GM18498 (cell line): Measurements from ENCODE around the gene EFNA2.

ENCODE experiments used
- ATAC-seq: cut with Tn5 transposase; IDR thresholded peaks from one replicate; pipeline ENCODE4 v1.9.1; 2021; ENCODE audit warnings: mild to moderate bottlenecking, moderate library complexity; ENCODE audit not compliant: unreplicated experiment

The EFNA2 gene

GRCh38 chr19:1259876-1260748 is 25.6 kb upstream of the EFNA2 start:
- ATAC-seq, result peak; percentile 13

- peak; percentile 72 for ATAC-seq
Measured at GRCh38 chr19:1260749-1261537, 24.7 kb upstream of the EFNA2 start.

GRCh38 chr19:1261538-1261797 is 24.2 kb upstream of the EFNA2 start:
- ATAC-seq, result no peak

DNA sequence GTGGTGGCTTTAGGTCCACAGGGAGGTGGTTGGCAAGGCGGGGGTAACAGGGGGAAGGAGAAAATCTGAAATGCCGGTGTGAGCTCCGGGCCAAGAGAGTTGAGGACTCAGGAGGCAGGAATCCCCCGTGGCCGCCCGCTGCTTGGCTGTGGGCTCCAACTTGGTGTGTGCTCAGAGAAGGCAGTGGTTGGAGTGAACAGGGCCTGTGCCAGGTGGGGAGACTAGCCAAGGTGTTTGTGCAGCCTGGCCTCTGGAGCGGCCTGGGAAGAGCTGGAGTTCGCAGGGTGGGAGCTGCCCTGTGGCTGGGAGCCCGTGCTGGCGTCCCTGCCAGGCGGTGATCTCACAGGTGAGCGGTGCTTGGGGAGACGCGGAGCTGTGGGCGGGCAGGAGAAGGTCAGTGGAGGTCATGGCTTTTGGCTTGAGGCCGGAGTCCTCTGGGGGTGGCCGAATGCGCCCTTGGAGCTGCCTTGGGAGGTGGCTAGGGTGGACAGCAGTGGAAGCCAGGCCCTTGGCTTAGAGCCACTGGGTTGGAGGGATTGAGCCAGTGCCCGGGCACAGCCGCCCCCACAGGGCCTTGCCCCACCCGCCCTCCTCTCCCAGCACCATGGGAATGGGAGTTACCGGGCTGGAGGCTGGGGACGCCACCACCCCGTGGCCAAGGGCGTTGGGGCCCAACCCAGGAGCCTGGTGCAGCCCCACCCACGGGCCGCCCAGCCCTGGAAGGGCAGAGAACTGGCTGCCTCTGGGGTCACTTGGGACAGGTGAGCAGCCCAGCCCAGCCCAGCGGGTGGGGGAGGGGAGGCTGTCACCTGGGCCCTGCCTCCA is 23.7 kb upstream of the EFNA2 start:
- ATAC-seq, result no peak

DNA sequence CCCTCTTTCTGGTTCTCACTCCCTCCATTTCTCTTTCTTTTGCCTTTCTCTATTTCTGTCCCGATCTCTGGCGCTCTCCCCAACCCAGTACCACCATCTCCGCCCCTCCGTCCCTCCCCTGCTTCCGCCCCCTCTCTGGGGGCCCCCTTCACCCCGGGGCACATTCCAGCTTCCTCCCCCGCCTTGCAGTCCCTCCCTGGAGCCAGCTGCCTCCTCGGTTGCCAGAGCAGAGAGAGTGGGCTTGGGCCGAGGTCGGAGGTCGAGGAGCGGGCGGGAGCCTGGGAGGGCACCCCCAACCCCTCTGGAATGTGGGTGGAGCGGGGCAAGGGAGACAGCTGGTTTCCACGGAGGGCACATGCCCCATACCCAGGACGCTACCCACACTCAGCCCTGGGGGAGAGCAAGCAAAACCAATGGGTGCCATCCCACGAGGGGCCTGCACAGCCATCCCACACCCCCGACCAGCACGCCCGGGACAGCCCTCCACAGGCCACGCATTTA is 23.0 kb upstream of the EFNA2 start:
- no peak for ATAC-seq

- no peak for ATAC-seq
Measured at GRCh38 chr19:1263188-1263587, 22.5 kb upstream of the EFNA2 start.

DNA sequence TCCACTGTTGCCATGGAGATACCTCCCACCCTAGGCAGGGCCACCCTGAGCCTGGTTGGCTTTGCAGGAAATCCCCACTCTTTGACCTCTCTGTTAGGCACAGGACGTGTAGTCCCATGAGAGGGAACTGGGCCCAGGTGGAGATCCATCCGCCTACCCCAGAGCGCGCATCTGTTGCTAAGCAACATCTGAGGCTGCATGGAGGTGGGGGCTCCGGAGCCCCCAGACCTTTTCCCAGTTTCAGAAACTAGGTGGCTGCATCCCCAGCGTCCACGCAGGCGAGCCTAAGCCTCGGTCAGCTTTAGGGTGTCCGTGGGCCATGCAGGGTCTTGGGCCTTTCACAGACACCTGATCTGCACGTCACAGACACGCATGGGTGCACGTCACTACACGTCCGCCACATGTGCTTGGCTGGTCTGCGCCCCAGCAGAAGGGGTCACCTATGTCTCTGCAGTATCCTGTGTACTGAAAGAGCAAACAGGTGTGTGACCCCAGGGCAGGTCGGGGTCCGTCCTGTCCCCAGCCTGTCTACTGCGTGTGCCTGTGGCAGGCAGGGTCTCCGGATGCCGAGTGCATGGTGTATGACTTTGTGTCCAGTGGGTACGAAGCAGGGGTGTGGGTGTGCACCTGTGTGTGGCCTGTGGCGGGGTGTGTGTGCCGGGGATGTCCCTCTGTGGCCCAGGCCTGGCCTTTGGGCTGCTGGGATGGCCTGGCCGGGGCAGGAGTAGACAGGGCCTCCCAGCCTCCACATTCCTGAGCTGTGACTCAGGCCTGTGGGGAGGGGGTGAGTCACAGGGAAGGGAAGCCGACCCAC is 20.7 kb upstream of the EFNA2 start:
- ATAC-seq, result no peak

- ATAC-seq, result no peak
Measured at GRCh38 chr19:1265615-1266128, 20.0 kb upstream of the EFNA2 start.

- ATAC-seq, result peak; percentile 38
Measured at GRCh38 chr19:1266129-1266915, 19.4 kb upstream of the EFNA2 start.

- peak; percentile 24 for ATAC-seq
Measured at GRCh38 chr19:1266916-1267476, 18.7 kb upstream of the EFNA2 start.

DNA sequence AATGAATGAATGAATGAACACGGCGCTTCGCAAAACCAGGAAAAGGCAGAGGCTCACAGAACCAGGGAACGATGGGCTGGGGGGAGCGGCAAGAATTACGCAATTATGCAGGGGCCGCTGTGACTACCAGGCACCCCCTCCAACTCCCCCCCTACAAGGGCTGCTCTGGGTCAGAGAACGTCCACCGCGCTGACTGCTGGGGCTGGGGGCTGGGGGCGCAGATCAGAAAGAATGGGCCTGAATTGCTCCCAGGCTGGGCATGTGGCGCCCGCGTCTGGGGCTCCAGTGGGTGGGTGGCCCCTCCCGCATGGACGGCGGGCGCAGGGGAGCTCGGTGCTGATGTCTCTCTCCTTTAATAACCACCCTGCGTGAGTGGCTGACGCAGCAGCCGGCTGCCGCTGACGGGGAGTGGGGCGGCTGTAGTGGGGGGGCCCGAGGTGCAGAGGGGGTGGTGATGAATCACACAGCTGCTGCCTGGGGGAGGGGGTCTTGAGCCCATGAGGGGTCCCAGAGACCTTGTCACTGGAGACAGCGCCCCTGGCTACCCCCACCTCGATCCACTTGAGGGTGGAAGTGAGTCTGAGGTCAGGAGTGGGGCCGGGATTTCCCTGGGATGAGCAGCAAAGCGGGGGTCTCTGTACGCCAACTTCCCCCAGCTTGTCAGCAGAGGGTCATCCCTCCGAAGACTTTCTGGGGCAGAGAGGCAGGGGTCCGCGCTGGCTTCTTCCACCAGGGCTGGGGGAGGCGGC is 18.0 kb upstream of the EFNA2 start:
- no peak for ATAC-seq

GRCh38 chr19:1268226-1269064 is 17.2 kb upstream of the EFNA2 start:
- no peak for ATAC-seq

DNA sequence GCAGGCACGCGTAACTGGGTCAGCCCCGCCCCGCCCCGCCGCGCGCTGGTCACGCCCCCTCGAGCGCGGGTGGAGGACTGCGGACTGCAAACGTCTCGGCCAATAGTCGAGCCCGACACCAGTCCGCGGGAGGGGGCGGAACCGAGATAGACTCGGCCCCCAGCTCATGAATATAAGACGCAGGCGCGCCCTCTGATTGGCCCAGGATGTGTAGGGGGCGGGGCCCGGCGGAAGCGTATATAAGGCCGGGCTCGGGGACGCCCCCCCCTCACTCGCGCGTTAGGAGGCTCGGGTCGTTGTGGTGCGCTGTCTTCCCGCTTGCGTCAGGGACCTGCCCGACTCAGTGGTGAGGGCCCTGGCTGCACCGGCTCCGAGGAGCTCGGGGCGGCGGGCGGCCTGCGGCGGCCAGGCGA is 16.6 kb upstream of the EFNA2 start, which contains the start of gene CIRBP:
Gene CIRBP (plus strand): TSS at position 268 of the 413 bp plus-strand sequence. CDS start 1,602 bp downstream, outside the sequence.
- peak; percentile 61 for ATAC-seq

DNA sequence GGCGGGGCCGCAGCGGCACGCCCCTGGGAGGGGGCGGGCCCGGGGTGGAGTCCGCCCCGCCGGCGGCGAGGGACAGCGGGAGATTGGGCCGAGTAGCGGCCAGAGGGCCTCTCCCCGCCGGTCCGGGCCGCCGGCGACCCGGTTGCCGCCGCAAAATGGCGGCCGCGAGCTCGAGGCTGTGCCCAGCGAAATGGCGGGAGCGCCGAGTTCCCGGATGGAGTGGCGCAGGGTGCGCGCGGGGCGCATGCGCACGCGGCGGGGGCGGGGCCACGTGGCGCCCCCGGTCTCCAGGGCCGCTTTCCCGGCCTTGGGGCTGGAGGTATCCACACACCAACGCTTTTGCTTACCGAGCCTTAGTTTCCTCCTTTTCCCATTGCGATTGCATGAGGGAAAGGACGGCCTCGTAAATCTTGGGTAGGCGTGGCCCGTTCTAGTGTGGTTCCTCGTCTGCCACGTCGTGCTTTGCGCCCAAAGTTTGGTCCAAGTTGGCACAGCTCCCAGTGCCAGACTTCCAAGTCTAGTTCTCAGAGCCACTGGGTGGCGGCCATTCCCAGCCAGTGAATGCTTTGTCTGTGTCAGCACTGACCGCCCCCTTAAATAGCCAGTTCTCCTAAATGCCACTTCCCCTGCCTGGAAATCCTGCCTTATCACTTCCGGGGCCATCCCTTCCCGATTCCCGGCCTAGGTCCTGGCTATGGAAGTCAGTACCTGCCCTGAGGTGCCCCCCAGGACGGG is 16.0 kb upstream of the EFNA2 start:
- peak; percentile 32 for ATAC-seq

DNA sequence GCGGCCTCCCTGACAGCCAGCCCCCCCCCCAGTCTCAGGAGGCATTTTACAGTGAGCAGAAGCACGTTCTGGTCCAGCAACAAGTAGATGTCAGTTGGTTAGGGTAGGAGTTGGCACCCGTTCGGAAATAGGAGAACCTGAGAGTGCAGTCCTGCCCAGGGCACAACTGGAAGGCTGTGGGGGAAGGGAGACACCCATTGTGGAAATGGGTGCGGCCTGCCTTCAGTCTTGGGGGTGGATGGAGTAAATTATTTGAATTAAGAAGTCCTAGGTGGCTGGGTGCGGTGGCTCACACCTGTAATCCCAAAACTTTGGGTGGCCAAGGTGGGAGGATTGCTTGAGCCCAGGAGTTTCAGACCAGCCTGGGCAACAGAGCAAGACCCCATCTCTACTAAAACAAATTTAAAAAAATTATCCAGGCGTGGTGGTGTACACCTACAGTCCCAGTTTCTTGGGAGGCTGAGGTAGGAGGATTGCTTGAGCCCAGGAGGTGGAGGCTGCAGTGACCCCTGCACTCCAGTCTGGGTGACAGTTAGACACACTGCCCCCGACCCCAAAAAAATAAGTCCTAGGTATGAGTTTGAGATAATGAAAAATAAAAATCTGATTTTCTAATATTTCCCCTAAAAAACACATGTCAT is 15.3 kb upstream of the EFNA2 start:
- no peak for ATAC-seq

- ATAC-seq, result no peak
Measured at GRCh38 chr19:1270854-1271527, 14.7 kb upstream of the EFNA2 start.
